GM12892 (cell line): ENCODE results near the gene ADAMTS12.

Source experiments
- POLR2A ChIP-seq: IDR thresholded peaks from 2 replicates; pipeline ENCODE4 v1.6.1; 2011; ENCODE audit warnings: low read depth, low read length, control low read depth
- POLR2AphosphoS5 ChIP-seq: IDR thresholded peaks from 2 replicates; pipeline ENCODE4 v1.6.1; 2011; ENCODE audit warnings: low read depth, low read length, control low read depth

DNA sequence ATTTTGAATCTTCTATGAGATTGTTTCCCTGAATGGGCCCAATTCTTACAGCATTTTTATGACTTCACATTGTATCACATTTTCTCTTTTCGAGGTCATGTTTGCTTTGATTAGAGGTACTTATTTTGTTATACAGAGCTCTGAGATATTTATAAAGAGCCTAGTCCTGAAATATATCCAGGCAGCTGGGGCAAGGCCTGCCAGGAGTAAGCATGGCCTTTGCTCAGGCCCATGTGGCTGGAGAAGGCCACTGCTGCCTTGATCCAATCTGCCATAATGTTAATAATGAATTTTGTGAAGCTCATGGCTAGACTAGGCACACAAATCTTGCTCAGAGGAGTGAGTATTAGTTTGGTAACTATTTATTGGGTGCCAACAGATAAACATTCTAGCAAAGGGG, 355.0 kb downstream of the ADAMTS12 start:
- TF ChIP-seq POLR2A (no peak), POLR2AphosphoS5 (no peak)
